Sigmoid colon (tissue), 7 donors: ENCODE data around the gene NR3C2. TPM values are rescaled to one million over a fixed set of nuclear protein-coding genes. Genes with fewer than 3 reads are reported as not detected.

Experiments
- DNase-seq: peaks from one replicate; pipeline ENCODE4 v3.0.0-alpha.2; 2019
- H3K27ac ChIP-seq, 4 donors: fragments of 200-600 bp; sonication (generic); one replicate each; pipeline ENCODE4 v1.5.1; 2016 to 2019; ENCODE audit warnings: mild to moderate bottlenecking in 1 of 4
- H3K27me3 ChIP-seq, 3 donors: fragments of 200-600 bp; sonication (generic); one replicate each; pipeline ENCODE4 v1.5.1; 2019; ENCODE audit warnings: mild to moderate bottlenecking in 1 of 3
- H3K36me3 ChIP-seq, 4 donors: fragments of 200-600 bp; sonication (generic); one replicate each; pipeline ENCODE4 v1.5.1; 2016 to 2019
- H3K4me1 ChIP-seq, 4 donors: fragments of 200-600 bp; sonication (generic); one replicate each; pipeline ENCODE4 v1.5.1; 2017 to 2019
- H3K4me3 ChIP-seq, 4 donors: fragments of 200-600 bp; sonication (generic); one replicate each; pipeline ENCODE4 v1.5.1; 2017 to 2019; ENCODE audit warnings: mild to moderate bottlenecking in 2 of 4, moderate library complexity in 1 of 4
- H3K9me3 ChIP-seq, 4 donors: fragments of 200-600 bp in 3 of 4; sonication (generic) in 3 of 4; one replicate each; pipeline versions ENCODE4 v1.5.1 to v1.6.1; 2013 to 2019
- CTCF ChIP-seq, 4 experiments: fragments of 450-650 bp in 3 of 4; fragments of 200-600 bp in 1 of 4; IDR thresholded peaks; one replicate each; pipeline ENCODE4 v1.5.1; 2016 to 2019; ENCODE audit warnings: antibody characterized with exemption in 4 of 4, mild to moderate bottlenecking in 3 of 4, moderate library complexity in 2 of 4
- EP300 ChIP-seq, 4 donors: sonication (generic); formaldehyde crosslinking; IDR thresholded peaks; one replicate each; pipeline ENCODE4 v1.6.1; 2017; ENCODE audit warnings: antibody characterized with exemption in 4 of 4
- POLR2A ChIP-seq, 2 donors: fragments of 450-650 bp; IDR thresholded peaks; one replicate each; pipeline ENCODE4 v1.6.1; 2016; ENCODE audit warnings: antibody characterized with exemption in 2 of 2, mild to moderate bottlenecking in 2 of 2, moderate library complexity in 2 of 2
- POLR2AphosphoS5 ChIP-seq, 4 donors: sonication (generic); formaldehyde crosslinking; IDR thresholded peaks; one replicate each; pipeline ENCODE4 v1.6.1; 2017; ENCODE audit warnings: antibody characterized with exemption in 4 of 4
- WGBS, 2 donors: extraction: QIAGEN DNeasy Blood & Tissue Kit; methylation state at CpG; one replicate each; pipeline ENCODE4 v1.1.7; 2013; 5-methylcytosine and 5-hydroxymethylcytosine counted together
- intact Hi-C: fragments of 100-400 bp; cut with DNase I; formaldehyde crosslinking; loops from one replicate; pipeline ENCODE4 v1.15.1; 2023
- polyA plus RNA-seq, 3 donors: library from polyadenylated mRNA; stranded (reverse); fragments of 200-250 nt; gene quantifications; one replicate each; pipeline ENCODE4 v1.2.3, GENCODE V29; 2013
- total RNA-seq, 4 donors: library from RNA; depleted of rRNA; stranded (reverse); fragments of >200 nt; gene quantifications; one replicate each; pipeline ENCODE4 v1.1.0, GENCODE V29; 2016
- donor health status: healthy with polysubstance abuse.
- donor health status: Bipolar disorder and iron deficiency.
- donor health status: healthy.

Gene NR3C2
- total and polyA plus RNA-seq, 7 donors, result 15.6 to 34.9 (median 23.4) TPM

GRCh38 chr4:148238811-148239493, 203.3 kb downstream of the NR3C2 start:
- intact Hi-C loops, result no loop called here
- no peaks in the 10 kb centered on the region for H3K4me1 ChIP-seq
- no peak for DNase-seq

GRCh38 chr4:148238086-148238485, 204.1 kb downstream of the NR3C2 start:
- DNase-seq, result no peak
- no peak overlapping the region for H3K4me3 ChIP-seq
- H3K27ac ChIP-seq, result no peak overlapping the region
- H3K36me3 ChIP-seq, result no peaks in the 10 kb centered on the region
- WGBS, 2 donors, result 70 to 82% methylated on average over 3 of the region's 3 CpGs
- H3K4me1 ChIP-seq, result no peaks in the 10 kb centered on the region
- no peaks in the 10 kb centered on the region for H3K9me3 ChIP-seq
- no peaks in the 10 kb centered on the region for H3K27me3 ChIP-seq
- TF ChIP-seq POLR2A (IDR thresholded peaks at IDR 0.05), result no peak
- TF ChIP-seq POLR2AphosphoS5 (IDR thresholded peaks at IDR 0.05), result no peak
- TF ChIP-seq EP300 (IDR thresholded peaks at IDR 0.05), result no peak
- no peak for TF ChIP-seq CTCF (IDR thresholded peaks at IDR 0.05)
- intact Hi-C loops, result no loop called here

More at GRCh38 chr4:148238811-148239493, 203.3 kb downstream of the NR3C2 start:
- Histone ChIP-seq H3K36me3 (no peaks in the 10 kb centered on the region), H3K9me3 (no peaks in the 10 kb centered on the region), H3K27me3 (no peaks in the 10 kb centered on the region), H3K27ac (no peak overlapping the region), H3K4me3 (no peak overlapping the region)
- no peak for TF ChIP-seq POLR2A (IDR thresholded peaks at IDR 0.05)
- TF ChIP-seq EP300 (IDR thresholded peaks at IDR 0.05), result no peak
- TF ChIP-seq POLR2AphosphoS5 (IDR thresholded peaks at IDR 0.05), result no peak
- no peak for TF ChIP-seq CTCF (IDR thresholded peaks at IDR 0.05)
- WGBS, 2 donors, result 18 to 77% methylated on average over 4 of the region's 4 CpGs

GRCh38 chr4:148235809-148236208, 206.4 kb downstream of the NR3C2 start:
- Histone ChIP-seq H3K4me1 (no peaks in the 10 kb centered on the region), H3K27ac (no peak overlapping the region), H3K27me3 (no peaks in the 10 kb centered on the region), H3K4me3 (no peak overlapping the region), H3K36me3 (no peaks in the 10 kb centered on the region), H3K9me3 (no peaks in the 10 kb centered on the region)
- no peak for DNase-seq
- WGBS, 2 donors, result 81 to 83% methylated on average over 3 of the region's 3 CpGs
- intact Hi-C loops, result no loop called here
- TF ChIP-seq POLR2A (IDR thresholded peaks at IDR 0.05), result no peak
- TF ChIP-seq POLR2AphosphoS5 (IDR thresholded peaks at IDR 0.05), result no peak
- no peak for TF ChIP-seq CTCF (IDR thresholded peaks at IDR 0.05)
- no peak for TF ChIP-seq EP300 (IDR thresholded peaks at IDR 0.05)

- 89 to 91% methylated on average over 1 of the region's 1 CpG for WGBS, 2 donors
- no peaks in the 10 kb centered on the region for H3K9me3 ChIP-seq
- no peaks in the 10 kb centered on the region for H3K27me3 ChIP-seq
- intact Hi-C loops, result no loop called here
- H3K36me3 ChIP-seq, result no peaks in the 10 kb centered on the region
- peaks cover 0 to 21% (median 5%) of the 10 kb centered on the region in 4 donors for H3K4me1 ChIP-seq
- no peak overlapping the region for H3K4me3 ChIP-seq
- no peak for DNase-seq
- no peak for TF ChIP-seq POLR2AphosphoS5 (IDR thresholded peaks at IDR 0.05)
- no peak for TF ChIP-seq EP300 (IDR thresholded peaks at IDR 0.05)
- no peak for TF ChIP-seq POLR2A (IDR thresholded peaks at IDR 0.05)
- TF ChIP-seq CTCF (IDR thresholded peaks at IDR 0.05), result no peak
- no peak overlapping the region for H3K27ac ChIP-seq
These were observed 212.4 kb downstream of the NR3C2 start for GRCh38 chr4:148229798-148230197.

GRCh38 chr4:148229028-148229427, 213.2 kb downstream of the NR3C2 start:
- peaks cover 0 to 21% (median 6%) of the 10 kb centered on the region in 4 donors for H3K4me1 ChIP-seq
- DNase-seq, result no peak
- WGBS, 2 donors, result 88 to 93% methylated on average over 4 of the region's 4 CpGs
- H3K27me3 ChIP-seq, result no peaks in the 10 kb centered on the region
- H3K9me3 ChIP-seq, result no peaks in the 10 kb centered on the region
- no peak overlapping the region for H3K4me3 ChIP-seq
- no peak for TF ChIP-seq CTCF (IDR thresholded peaks at IDR 0.05)
- TF ChIP-seq EP300 (IDR thresholded peaks at IDR 0.05), result no peak
- no peak for TF ChIP-seq POLR2AphosphoS5 (IDR thresholded peaks at IDR 0.05)
- no peak for TF ChIP-seq POLR2A (IDR thresholded peaks at IDR 0.05)
- intact Hi-C loops, result no loop called here
- no peaks in the 10 kb centered on the region for H3K36me3 ChIP-seq
- no peak overlapping the region for H3K27ac ChIP-seq
